Stimulated activated CD8-positive, alpha-beta memory T cell treated with anti-CD3 and anti-CD28 coated beads, Interleukin-2, amount 100 ng/mL, for 48 hours (primary cell): ENCODE results near the gene TDRKH.
"Not testable (repeated sequence)": the region's sequence is repeated elsewhere in the genome, so short reads cannot be mapped to it uniquely, and the experiment has no call there.

Experiments
- DNase-seq, 2 donors: peaks; one replicate each; pipeline ENCODE4 v3.0.0-alpha.2; 2020; ENCODE audit warnings: low read depth in 2 of 2

Gene TDRKH

DNA sequence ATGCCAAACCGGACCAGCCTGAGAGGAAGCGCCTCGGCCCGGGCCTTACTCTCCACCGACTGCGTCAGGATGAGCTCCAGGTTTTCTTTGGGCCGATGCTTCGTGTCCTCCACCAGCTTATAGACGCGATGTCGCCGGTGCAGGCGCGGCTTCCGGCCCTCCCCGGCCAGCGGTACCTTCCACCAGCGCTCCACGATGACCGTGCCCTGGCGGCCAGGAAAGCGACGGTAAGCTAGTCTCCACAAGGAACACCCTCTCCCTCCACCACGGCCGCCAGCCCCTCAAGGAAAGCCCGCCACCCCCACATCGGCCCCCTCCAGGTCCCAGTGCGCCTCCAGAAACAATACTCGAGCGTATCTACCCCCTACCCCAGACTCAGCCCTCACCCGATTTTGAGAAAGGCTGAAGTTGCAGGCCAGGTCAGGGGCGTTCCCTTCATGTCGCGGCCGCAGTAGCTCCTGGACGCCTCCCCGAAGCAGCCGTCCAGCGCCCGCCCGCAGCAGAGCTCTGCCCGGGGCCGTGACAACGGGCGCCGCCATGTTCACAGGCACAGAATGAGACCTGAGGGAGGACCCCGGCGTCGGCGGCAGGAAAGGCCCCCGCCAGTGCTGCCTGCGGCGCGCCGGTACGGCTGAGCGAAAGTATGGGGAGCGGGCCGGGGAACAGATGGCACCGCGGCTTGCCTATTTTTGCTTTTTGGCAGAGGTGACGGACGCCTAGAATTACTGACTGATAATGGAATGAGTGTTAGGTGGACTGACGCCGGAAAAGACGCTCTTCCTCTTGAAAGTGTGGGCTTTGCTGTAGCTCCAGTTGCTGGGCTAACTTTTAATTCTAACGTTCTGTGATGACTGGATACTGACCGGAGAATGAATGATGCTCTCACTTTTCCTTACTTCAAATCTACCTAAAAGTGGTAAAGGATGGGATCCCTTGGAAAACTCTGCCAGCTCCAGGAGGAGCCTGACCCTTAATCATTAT is 27.1 kb downstream of the TDRKH start, which contains the start of gene MRPL9:
Gene MRPL9, minus strand, starts transcription at position 556 of the 981 bp plus-strand sequence. Its CDS starts 17 bp downstream, at position 539.
- DNase-seq: peak; percentile 81 to 84

DNA sequence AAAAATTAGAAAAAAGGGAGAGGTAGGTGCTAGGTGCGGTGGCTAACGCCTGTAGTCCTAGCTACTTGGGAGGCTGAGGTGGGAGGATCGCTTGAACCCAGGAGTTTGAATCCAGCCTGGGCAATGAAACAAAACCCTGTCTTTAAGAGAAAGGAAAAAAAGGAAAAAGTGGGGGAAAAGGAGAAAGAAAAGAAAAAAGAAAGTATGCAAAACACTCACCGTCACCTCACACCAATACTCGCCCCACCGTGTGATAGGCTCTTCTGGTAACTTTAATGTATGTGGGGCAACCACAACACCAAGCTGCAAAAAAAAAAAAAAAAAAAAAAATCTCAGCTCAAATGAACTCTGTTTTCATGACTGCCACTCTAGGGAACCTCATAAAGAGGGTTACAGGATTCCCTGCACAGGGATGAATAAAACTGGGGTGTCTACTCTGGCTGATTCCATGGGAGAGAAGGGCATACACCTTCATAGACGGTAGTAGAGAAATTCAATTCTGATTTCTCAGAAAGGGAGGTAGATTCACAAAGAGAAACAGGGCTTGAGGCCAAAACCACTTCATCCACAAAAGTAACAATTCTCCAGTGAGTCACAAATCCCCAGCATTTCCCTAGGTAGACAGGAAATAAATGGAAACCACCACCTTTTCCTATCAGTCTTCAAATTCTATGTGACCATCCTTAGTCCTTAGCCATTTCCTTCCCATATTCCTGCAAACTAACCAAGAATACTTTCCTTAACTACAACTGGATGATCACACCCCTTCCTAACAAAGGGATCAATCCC is 29.5 kb downstream of the TDRKH start:
- DNase-seq: no peak

DNA sequence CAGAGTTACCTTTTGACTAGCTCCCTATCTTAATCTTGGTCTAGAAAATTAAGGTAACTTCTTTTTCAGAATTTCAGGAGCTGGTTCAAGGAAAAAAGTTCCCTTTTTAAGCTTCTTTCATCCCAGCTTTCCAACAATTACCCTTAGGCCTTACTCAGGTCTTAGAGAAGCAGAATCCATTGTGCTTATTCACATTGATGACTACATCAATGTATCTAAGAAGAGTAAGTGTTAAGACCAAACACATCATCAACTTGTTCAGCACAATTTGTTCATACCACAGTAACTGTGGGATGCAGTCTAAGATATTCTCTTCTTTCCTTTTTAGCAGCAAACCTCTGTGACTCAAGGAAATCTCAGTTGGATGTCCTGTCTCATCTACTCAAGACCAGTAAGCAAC is 31.1 kb downstream of the TDRKH start:
- DNase-seq: no peak

GRCh38 chr1:151756291-151756690 is 34.0 kb downstream of the TDRKH start:
- DNase-seq: no peak

DNA sequence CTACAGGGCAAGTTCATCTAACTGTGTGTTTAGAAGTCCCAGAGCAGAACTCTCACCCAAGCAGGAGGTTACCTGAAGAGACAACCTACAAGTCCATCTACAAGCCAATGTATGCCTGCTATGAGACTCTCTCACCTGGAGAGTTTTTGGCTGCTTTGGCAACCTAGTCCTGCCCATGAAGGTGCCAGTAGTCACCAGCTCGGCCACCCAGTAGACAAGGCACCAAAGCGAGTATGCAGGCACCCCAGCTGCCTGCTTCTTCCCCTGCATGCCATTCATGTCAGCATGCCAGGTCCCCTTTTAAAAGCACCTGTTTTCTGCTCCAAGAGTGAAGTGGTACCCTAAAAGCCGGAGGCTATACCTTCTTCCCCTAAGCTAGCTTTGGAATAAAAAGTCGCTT is 48.8 kb downstream of the TDRKH start:
- no peak for DNase-seq

GRCh38 chr1:151739590-151740355 is 50.5 kb downstream of the TDRKH start:
- DNase-seq: no peak

DNA sequence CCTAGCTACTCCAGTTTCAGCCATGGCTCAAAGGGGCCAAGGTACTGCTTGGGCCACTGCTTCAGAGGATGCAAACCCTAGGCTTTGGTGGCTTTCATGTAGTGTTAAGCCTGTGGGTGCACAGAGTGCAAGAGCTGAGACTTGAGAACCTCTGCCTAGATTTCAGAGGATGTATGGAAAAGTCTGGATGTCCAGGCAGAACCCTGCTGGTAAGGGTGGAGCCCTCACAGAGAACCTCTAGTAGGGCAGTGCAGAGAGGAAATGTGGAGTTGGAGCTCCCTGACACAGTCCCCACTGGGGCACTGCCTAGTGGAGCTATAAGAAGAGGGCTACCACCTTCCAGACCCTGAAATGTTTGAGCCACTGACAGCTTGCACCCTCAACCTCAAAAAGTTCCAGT is 52.8 kb downstream of the TDRKH start:
- DNase-seq: no peak

- DNase-seq: no peak
Observed at GRCh38 chr1:151737026-151737425, 53.3 kb downstream of the TDRKH start.

DNA sequence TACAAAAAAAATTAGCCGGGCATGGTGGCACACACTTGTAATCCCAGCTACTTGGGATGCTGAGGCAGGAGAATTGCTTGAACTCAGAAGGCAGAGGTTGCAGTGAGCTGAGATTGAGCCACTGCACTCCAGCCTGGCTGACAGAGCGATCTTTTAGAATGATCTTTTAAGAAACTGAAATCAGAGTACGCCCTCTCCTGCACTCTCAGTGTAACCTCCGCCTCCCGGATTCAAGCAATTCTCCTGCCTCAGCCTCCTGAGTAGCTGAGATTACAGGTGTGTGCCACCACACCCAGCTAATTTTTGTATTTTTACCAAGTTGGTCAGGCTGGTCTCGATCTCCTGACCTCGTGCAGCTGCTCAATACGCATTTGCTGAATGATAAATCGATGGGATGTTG is 56.3 kb downstream of the TDRKH start:
- DNase-seq: not testable (repeated sequence)

DNA sequence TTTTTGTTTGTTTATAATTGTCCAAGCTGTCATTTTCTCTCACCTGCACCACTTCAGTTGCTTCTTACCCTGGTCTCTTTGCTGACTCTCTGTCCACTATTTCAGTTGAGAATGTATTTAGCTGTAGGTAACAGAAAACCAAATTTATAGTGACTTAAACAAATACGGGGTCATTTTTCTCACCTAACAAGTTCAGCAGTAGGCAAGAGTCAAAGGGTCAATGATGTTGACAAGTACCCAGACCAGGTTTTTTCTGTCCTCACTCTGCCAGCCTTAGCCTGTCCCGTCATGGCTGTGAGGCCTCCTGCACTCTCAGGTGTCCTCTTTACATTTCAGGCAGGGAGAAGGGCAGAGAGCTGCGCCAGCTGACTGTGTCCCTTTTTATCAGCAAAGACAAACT is 57.2 kb downstream of the TDRKH start:
- DNase-seq: no peak

GRCh38 chr1:151729966-151730291 is 60.4 kb downstream of the TDRKH start:
- DNase-seq: no peak

GRCh38 chr1:151729157-151729965 is 60.9 kb downstream of the TDRKH start:
- no peak for DNase-seq

GRCh38 chr1:151728151-151729054 is 61.9 kb downstream of the TDRKH start:
- no peak for DNase-seq

DNA sequence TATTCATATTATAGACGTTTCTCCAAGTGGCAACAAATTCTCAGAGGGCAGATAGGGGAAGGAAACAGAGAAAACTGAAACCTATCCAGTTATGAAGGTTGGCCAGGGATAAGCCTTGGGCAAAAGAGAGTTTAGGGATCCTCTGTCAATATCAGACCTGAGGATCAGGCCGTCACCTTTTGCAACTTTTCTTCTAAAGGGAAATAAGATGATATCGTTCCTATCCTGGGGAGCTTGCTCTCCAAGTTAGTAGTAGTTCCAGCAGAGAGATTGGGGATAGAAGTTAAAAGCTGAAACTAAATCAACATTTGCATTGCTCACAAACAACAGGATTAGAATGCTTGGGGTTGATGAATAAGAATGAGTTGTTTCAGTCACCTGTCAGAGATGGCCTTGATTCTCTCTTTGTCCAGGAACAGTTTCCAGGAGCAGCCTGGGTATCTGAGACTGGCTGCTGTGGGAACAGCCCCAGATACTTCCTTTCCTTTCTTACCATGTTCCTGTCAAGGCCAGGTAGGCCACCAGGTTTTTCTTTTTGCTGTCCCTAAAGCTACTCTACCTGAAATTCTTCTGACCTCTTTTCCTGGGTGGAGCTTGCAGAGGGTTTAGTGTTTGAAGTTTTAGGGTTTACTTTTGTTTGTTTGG is 66.5 kb downstream of the TDRKH start:
- DNase-seq: no peak
